UCSD-AML1 (cell line): Measurements from ENCODE around the gene STRN3.
"Not testable (repeated sequence)": the region's sequence is repeated elsewhere in the genome, so short reads cannot be mapped to it uniquely, and the experiment has no call there.

Source experiments
- DNase-seq: peaks from one replicate; lab custom pipeline; 2025; ENCODE audit not compliant: unreplicated experiment; lab: John Stamatoyannopoulos, UW

Gene STRN3

GRCh38 chr14:31026077-31026449 lies at the start of gene STRN3:
STRN3 (minus strand) TSS chr14:31026379; CDS start chr14:31026185, 194 bp downstream.
- DNase-seq: no peak

GRCh38 chr14:31075144-31075543 lies 49.0 kb upstream of the STRN3 start:
- DNase-seq: no peak

- DNase-seq: no peak
Measured at GRCh38 chr14:31071151-31071550, 45.0 kb upstream of the STRN3 start.

GRCh38 chr14:31070431-31070830 lies 44.3 kb upstream of the STRN3 start:
- no peak for DNase-seq

- no peak for DNase-seq
Measured at GRCh38 chr14:31069343-31069742, 43.2 kb upstream of the STRN3 start.

GRCh38 chr14:31068235-31068634 lies 42.1 kb upstream of the STRN3 start:
- no peak for DNase-seq

- not testable (repeated sequence) for DNase-seq
Measured at GRCh38 chr14:31062908-31063307, 36.7 kb upstream of the STRN3 start.

- no peak for DNase-seq
Measured at GRCh38 chr14:31060253-31060875, 34.2 kb upstream of the STRN3 start.

- DNase-seq: peak; percentile 81
Measured at GRCh38 chr14:31059152-31059924, 33.2 kb upstream of the STRN3 start.

- DNase-seq: no peak
Measured at GRCh38 chr14:31057701-31058364, 31.7 kb upstream of the STRN3 start.

- no peak for DNase-seq
Measured at GRCh38 chr14:31057035-31057434, 30.9 kb upstream of the STRN3 start.

- DNase-seq: not testable (repeated sequence)
Measured at GRCh38 chr14:31052905-31053586, 26.9 kb upstream of the STRN3 start.

- no peak for DNase-seq
Measured at GRCh38 chr14:31051511-31051910, 25.3 kb upstream of the STRN3 start.

GRCh38 chr14:31051023-31051422 lies 24.8 kb upstream of the STRN3 start:
- no peak for DNase-seq

GRCh38 chr14:31047503-31047902 lies 21.3 kb upstream of the STRN3 start:
- DNase-seq: no peak

- no peak for DNase-seq
Measured at GRCh38 chr14:31045501-31046080, 19.4 kb upstream of the STRN3 start.

GRCh38 chr14:31043379-31043778 lies 17.2 kb upstream of the STRN3 start:
- DNase-seq: no peak

- not testable (repeated sequence) for DNase-seq
Measured at GRCh38 chr14:31042893-31043292, 16.7 kb upstream of the STRN3 start.

- DNase-seq: no peak
Measured at GRCh38 chr14:31042300-31042699, 16.1 kb upstream of the STRN3 start.

- DNase-seq: no peak
Measured at GRCh38 chr14:31038521-31039166, 12.5 kb upstream of the STRN3 start.
